ENCODE results near the gene DMAC2.

GRCh38 chr19:41434450-41434849, 5.3 kb downstream of the DMAC2 start:
- TF ChIP-seq POLR2A (IDR thresholded peaks at IDR 0.05): no peak
- TF ChIP-seq CTCF (IDR thresholded peaks at IDR 0.05): no peak
- TF ChIP-seq EP300 (IDR thresholded peaks at IDR 0.05): no peak
